ENCODE data around the gene COG8.

The COG8 gene

DNA sequence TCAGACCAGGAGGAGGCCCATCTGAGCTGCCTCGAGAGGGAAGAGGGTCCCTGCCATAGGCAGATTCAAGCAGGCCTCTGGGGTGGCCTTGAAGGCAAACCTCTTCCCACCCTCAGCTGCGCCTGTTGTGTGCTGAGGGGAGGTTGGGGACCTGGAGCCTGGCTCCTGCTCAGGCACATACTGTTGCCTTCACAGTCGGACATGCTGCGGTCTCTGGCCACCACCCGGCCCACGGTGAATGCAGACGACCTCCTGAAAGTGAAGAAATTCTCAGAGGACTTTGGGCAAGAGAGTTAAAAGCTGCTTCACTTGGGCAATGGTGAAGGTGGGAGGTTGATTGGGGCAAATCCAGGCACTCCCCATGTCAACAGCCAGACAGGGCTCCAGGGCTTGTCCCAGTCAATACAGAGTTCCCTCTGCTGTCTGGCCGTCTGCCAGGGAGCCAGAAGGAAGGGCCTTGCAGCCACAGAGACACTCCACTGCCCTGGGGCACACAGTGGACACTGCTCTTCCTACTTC lies 15.3 kb downstream of the COG8 start:
- TF ChIP-seq CTCF (conservative IDR thresholded peaks at IDR 0.05), result no peak
- no peak overlapping the region for H3K27ac ChIP-seq

- TF ChIP-seq CTCF (conservative IDR thresholded peaks at IDR 0.05), result no peak
These were observed 15.9 kb downstream of the COG8 start for GRCh38 chr16:69323415-69323814.

DNA sequence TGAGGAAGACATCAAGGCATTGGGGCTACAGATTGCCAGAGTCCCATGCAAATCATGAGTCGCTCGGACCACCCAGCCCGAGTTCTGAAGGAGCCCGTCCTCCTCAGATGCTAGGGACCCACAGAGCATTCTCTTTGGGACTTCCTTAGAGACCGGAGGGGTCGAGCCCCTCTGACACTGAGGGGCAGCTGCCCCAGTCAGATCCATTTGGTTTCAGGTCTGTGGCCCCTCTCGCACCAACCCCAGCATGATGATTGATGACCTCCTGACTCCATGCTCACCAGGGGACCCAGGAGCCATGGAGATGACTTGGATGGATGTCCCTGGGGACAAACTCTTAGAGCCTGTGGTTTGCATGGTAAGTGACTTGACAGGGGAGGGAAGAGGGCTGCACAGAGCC lies 17.0 kb downstream of the COG8 start:
- no peak for TF ChIP-seq CTCF (conservative IDR thresholded peaks at IDR 0.05)
- H3K27ac ChIP-seq, result no peak overlapping the region

More at GRCh38 chr16:69323415-69323814, 15.9 kb downstream of the COG8 start:
- no peak overlapping the region for H3K27ac ChIP-seq

GRCh38 chr16:69321080-69321479 lies 18.3 kb downstream of the COG8 start:
- no peak for TF ChIP-seq CTCF (conservative IDR thresholded peaks at IDR 0.05)
- H3K27ac ChIP-seq, result no peak overlapping the region

DNA sequence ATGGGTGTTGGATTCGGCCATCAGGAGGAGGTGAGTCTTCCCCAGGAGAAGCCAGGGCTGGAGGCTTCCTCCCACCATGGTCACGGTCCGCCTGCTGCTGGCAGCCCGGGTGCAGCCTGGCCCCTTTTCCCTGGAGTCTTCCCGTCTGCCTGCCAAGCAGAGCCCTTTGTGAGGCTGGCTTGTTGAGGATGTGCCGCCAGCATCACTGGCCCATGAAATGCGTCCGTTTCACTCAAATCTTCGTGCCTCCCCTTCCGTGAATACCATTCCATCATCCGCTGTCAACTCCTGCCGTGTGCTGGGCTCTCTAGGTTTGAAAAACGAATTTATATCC lies 18.7 kb downstream of the COG8 start:
- no peak overlapping the region for H3K27ac ChIP-seq
- TF ChIP-seq CTCF (conservative IDR thresholded peaks at IDR 0.05), result no peak

DNA sequence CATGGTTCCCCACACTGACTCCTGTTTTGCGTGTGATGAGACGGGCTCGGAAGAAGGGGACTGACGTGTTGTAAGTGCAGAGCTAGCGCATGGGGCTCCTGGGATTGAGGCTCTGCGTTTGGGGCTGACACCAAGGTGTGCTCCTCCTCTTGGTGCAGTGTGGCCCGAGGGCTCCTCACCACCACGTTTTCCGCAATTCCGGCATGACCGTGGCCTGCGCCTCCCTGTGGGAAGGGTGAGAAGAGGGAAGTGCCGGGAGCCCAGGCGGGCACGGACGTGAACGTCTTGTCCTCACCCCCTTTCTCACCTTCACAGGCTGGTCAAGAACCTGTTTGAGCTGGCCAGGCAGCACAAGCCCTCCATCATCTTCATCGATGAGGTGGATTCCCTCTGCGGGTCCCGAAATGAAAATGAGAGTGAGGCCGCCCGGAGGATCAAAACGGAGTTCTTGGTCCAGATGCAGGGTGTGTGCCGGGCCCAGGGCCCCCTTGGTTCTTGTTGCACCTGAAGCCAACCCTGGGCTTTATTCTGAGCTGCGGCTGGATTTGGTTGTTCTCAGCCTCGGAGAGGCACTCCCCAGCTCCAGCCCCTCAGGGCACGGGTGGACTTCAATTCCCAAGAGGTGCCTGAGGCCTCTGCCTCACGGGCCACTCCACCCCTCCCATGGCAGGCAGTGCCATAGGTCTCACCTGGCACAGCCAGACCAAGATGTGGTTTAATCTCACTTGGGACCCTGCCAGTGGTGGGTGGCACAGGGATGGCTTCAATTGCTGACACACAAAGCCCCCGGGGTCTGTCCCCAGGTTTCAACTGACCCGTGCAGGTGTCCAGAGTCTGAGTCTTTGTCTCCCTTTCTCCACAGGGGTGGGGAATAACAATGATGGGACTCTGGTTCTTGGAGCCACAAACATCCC lies 19.3 kb downstream of the COG8 start:
- H3K27ac ChIP-seq, result no peak overlapping the region
- TF ChIP-seq CTCF (conservative IDR thresholded peaks at IDR 0.05), result no peak

GRCh38 chr16:69319381-69319780 lies 20.0 kb downstream of the COG8 start:
- no peak overlapping the region for H3K27ac ChIP-seq
- TF ChIP-seq CTCF (conservative IDR thresholded peaks at IDR 0.05), result no peak

All from VCaP (cell line).